NAMALWA (cell line): ENCODE measurements around the gene LAMB4.

ENCODE experiments used
- DNase-seq: peaks from one replicate; pipeline ENCODE4 v3.0.0-alpha.2; 2015; ENCODE audit warnings: low spot score

LAMB4 gene

DNA sequence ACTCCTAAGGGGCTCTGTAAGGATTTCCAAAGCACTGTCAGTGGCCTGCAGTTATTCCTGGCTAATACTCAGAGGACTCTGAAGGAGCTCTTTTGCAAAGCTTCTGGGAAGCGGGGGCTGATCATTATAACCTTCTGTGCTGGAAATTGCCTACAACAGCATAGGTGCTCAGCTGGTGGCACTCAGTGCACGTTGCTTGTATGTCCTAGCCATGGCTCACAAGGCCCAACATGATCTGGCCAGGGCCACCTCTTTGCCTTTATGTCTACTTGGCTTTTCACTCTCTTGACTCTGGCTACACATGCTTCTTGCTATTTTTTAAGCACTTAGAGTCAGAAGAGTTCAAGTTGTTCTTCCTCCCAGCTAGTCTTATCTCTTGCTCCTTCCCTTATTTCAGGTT is 17.5 kb downstream of the LAMB4 start:
- DNase-seq: no peak

DNA sequence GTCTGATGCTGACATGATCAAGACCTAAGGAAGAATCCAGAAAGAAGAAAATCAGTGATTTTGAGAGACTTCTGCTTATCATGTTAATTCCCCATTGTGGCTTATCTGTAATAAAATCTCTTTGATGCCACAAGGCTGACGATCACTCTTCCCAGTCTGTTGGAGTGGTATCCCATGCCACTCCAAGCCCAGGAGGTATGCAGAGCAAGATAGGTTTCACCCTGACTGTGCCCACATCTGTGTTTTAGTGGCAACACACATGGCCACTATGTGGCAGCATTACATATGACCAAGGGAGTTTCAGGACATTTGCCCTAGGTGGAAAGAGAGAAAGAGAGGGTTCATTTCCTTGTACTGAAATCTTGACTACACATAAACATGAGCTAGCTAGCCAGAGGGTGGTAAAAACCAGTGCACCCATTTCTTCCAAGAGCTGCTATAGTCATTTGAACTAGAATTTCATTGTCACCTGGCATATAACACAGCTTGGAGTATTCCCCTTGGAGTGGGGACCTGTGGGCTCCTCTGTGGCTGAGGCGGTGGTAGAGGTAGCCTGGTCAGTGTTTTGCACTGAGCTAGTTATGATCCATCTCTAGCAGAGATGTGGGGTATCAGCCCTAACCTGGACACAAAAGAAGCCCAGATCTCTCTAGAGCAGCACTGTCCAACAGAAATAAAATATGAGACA is 20.8 kb downstream of the LAMB4 start:
- DNase-seq: peak; percentile 59

DNA sequence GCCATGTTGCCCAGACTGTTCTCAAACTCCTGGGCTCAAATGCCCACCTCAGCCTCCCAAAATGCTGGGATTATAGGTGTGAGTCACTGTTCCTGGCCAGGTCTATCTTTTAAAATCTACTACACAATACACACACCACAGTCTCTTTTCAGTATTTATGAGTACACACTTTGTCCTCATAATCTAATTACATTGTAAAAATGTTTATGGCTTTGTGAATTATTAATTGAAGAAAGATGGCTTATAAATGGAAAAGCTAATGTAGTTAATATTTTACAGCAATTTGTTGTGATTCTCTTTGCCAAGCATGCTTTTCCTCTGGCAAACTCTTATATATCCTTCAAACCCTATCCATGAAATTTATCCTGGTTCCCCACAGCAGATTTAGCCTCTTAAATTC is 22.0 kb downstream of the LAMB4 start:
- no peak for DNase-seq

DNA sequence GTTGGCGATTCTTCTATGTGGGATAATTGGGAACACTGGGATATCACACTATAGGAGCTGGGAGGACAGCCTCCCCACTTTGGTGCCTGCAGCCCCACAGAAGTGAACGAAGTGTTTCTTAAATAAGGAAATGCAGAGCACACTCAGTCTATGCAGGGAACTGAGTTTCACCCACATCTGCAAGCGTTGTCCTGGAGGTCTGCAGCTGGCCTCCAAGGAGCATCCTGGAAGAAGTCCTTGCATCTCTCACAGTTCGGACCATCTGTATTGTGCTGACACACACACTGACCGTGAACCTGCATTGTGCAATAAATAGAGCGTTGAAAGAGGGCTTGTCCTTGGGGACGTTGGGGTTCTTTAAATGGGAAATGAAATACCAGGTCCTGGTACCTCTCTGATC is 25.8 kb downstream of the LAMB4 start:
- no peak for DNase-seq

DNA sequence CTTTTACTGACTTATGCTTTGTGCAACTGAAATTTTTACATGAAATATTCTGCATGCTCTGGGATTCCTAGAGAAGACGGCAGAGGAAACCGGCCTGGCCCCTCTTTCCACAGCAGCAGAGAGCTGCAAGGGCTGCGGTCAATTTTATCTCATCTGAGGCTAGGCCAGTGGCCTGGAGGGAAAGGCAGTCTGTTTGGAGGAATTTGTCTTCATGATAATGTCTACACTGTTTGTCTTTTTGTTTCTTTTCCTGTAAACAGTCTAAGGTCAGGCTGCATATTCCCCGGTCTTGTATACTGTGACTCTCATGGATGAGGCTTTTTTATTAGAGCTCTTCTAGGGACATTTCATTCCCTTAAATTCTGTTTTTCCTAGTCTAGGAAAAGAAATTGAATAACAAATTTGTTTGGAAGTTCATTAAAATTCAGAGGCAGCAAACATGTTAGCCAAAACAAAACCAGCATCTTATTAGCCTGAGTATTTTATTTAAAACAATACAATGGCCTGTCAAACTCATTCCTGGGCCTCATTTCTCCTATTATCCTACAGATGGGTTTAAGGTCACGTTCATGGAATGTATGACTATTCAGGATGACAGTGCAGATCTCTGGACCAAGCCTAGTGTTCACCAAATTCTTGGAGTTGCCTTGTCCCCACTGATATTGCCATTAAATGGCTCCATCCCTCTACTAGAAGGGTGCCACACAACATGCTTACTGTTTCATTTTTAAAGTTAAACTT is 26.4 kb downstream of the LAMB4 start:
- no peak for DNase-seq

DNA sequence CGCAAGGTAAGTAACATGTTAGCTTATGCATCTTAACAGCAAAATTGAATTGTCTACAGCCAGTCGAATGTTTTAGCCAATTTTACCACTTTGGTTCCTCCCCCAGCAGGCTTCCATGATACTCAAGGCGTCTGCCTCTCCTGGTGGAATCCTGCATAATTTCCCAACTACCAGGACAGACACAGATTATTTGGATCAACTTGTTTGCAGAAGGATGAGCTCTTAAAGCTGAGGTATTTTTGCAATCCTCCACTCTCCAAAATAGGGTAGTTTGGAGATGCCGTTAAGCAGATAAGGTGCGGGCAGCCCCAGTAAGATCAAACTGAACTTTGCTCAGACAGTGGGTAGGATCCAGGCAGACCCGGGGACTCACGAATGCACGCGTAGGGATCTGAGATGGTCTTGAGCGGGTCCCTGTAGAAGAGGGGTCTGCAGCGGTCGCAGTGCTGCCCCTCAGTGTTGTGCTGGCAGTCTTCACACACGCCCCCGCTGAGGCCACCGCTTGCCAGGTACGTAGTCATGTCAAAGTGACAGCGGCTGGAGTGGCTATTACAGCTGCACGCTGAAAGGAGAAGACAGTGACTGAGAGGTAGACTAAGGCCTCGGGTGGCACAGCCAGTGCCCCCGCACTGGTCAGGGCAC is 27.4 kb downstream of the LAMB4 start:
- DNase-seq: no peak

DNA sequence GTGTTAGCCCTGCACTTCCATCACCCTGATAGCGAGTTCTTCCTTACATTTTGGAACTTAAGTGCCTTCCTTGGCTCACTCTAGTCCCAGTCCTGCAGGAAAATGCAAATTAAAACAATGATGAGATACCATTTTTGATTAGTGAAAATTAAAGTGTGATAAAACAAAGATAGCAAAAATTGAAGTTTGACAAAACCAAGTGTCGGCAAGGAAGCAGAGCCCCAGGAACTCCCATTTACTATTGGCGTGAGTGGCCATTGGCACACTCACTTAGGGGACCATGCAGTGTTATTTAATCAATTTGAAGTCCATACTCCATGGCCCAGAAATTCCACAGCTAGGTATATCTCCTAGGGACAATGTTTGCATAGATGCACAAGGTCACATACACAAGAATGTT is 28.4 kb downstream of the LAMB4 start:
- DNase-seq: no peak

DNA sequence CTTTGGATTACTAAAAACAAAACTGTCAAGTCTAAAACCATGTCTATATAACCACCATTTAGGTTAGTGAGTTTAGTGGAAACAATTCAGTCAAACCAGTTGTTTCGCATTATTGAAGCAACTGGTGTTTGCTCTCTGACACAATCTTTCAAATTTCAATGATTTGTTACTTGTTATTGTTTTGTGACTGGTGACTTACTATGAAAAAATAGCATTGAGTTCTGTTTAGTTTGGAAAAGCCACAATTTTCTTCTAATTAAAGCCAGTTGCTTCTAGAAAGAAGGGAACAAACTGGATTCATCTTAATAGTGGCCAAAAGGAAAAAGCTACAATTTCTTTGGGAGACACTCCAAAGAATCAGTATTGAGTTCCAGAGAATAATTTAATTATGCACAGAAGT is 30.4 kb downstream of the LAMB4 start:
- no peak for DNase-seq

DNA sequence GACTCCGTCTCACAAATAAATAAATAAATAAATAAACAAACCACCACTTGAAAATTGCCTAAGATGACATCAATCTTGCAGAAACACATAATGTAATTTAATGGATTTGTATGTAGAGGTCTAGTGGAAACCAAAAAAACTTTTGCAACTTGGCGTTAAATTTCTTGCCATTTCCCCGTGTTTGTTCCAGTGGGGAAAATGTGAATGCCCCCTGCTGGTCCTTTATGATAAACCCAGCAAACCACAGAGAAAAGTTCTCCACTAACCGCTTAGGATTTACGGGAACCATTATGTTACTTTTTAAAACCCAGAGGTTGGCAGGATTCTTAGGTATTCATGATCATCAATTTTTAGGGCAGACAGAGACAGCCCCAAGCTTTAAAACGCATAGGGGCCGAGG is 32.5 kb downstream of the LAMB4 start:
- DNase-seq: peak; percentile 28

DNA sequence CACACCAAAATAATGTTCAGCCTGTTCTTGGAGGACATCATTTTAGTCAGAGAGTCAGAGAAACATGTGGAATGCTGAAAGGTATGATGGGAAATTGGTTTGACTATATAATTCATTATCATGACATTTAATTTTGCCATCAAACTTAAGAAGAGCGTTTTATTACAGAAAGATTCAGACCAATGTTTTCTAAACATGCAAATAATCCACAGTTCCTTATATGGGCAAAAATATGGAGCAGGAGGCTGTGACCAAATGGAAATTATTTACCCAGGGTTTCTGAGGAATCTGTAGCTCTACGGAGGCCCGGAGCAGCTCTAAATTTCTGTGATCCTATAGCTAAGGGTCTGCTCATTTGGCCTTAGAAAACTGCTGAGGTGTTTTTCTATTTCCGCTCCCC is 33.2 kb downstream of the LAMB4 start:
- DNase-seq: no peak

DNA sequence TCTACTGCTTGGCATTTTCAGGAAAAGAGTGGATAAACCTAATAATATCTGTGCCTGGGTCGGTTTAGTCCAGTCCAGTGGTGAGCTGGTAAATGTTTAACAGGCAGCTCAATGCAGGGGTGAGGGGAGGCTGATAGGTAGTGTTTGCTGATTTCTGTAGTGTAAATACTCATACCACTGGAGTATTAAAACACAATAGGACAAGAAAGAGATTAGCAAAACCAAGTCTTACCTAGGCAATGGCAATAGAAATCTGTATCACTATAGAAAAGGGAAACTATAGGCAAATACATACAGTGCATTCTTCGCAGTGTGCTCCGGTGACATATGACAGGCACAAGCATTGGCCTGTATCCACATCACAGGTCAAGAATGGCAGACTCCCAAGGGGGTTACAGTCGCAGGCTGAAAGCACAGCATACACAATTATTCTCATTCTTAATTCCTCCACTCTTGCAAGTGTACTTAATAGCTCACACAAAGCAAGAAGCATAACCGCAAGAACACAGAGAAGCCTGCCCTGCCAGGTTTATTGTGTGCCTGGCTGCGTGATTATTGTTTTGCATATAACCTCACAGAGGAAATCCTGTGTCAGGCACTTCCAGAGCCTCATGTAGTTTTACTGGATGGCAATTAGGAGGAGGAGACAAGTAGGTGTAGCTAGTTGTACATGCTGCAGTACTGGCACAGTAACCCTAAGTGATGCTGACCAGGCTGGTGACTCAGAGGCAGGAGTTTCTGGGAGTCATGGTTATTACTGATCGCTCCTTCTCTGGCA is 35.0 kb downstream of the LAMB4 start:
- peak; percentile 15 for DNase-seq

DNA sequence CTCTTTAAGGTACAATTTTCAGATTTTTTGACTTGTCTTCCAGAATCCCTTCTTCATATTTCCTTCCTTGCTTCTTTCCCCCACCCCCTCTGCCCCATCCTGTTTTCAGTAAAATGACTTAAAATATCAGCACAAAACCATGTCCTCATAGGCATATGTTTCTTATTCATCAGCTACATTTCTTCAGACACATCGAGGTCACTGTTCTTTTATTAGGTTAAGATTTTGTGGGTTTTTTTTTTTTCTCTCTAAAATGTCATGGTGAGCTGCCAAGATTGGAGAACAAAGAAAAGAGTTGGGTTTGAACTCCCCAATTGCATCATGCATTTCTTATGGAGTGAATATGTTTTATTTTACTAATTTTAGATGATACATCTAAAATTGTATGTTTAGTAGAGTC is 35.8 kb downstream of the LAMB4 start:
- no peak for DNase-seq

DNA sequence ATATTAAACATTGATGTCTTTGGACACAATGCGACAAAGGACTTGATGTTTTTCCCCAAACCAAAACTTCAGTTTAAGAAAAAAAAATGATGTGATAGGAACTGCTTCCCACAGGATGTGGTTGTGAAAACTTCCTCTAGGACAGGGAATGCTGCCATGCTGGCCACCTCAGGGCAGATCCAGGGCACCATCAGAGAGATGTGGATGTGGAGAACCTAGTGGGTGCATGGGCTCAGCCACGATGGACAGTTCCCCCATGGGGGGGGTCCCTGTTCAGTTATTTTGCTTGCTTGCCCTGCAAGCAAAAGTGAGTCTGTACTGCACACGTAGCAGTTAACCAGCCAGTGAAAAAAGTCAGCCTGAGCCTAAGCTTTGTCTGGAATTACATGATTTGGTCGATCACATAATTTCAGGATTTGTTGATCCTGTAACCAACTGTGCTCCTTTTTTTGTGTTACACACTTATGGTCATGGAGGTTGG is 36.3 kb downstream of the LAMB4 start:
- no peak for DNase-seq

DNA sequence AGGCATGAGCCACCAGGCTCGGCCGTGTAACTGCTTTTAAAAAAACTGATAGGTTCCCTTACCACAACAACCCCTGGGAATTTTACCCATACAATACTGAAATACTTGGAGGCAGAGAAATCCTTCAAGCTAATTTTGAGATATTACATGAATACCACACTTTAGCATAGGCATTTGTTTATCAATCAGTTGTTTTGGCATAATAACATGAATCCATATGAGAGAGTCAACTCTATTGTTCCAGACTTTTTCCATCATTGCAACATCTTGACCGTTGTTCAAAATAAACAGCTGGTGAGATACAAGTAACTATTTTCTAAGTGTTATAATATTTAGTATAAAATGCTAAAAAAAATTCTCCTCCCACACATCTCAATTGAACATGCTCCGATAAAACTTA is 36.8 kb downstream of the LAMB4 start:
- DNase-seq: no peak

DNA sequence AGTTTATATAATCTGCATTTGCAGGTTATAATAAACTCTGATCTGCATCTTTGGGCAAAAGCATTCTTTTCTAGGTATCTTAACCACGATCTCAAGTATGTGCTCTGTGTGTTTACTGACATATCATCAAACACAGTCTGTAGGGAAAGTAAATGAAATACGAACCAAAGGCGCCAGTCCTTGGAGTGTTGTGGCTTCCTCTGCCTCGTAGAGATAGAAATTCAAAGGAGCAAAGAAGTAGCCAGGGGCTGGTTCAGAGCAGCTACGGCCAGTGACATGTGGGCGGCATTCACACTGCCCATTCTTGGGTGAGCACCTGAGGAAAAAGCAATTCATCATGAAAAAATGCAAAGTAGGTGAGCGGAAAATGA is 38.7 kb downstream of the LAMB4 start:
- no peak for DNase-seq

DNA sequence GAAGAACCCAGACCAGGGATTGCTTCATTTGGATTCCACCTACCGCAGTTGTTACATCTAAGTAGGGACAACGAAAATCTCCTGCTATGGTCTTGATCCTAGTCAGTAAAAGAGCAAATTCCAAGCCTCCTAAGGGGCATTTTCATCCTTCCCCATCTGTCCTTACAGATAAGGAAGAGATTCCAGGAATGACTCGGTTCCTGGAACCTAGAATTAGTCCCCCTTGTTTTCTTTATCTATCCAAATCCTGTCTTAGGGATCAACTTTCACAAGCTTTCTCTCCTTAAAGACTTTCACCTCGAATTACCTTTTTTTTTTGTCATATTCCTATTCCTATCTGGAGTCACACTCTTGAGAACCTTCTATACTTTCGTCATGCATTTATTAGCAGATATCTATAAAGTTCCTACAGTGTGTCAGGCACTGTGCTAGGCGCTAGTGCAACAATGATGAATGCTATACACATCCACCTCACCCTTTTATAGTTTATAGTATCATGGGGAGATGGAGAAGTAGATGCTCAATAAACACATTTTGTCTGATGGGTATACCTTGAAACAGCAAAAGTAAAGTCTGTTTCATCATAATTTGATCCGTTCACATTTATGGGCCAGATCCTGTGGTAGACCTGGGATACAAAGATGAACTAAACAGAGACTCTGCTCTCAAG is 39.2 kb downstream of the LAMB4 start:
- DNase-seq: no peak

DNA sequence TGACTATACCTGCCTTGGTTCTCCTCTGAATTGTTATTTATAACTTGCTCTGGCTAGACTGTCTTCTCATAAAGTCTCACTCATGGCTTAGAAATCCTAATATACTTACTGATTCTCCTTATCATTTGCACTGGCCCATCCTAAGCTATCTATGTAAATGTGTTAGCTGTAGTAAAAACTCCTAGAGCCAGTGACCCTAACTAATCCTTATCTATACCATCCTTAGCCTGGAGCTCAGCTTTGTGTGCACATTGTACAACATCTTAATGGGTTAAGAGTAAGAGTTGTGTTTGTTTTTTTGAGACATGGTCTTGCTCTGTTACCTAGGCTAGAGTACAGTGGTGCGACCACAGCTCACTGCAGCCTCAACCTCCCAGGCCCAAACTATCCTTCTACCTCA is 40.8 kb downstream of the LAMB4 start:
- DNase-seq: no peak

DNA sequence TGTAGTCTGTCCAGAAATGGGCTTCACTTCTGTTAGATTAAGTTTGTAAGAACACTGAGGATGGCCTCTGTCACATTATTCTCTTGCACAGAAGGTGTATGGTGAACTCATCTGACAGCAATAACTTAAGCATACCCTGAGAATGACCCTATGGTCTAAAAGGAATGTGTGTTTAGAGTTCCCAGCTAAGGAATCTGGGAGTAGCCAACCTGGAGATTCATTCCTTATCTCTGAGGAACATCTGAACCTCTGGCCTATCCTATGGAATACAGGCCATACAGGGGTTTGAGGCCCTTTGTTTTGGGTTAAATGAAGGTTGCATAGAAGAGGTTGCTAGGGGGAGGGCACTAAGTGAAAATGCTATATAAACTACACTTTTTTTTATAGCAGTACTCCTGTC is 41.4 kb downstream of the LAMB4 start:
- no peak for DNase-seq

DNA sequence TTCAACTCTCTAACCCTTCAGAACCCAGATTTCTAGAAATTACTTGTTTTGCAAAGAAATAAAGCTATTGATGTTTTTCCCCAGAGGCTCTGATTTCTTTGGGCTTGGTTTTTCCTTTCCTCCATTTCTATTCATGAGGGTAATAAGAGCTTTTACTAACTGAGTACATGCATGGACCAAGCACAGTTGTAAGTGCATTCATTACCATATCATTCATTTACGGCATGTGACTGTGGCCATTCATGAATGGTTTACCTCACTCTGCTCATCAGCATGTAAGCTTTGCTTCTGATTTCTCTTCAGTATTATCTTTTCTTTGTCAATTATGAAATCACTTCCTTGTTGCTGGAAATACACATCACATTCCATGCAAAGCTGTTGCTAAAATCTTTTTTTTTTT is 42.4 kb downstream of the LAMB4 start:
- no peak for DNase-seq

DNA sequence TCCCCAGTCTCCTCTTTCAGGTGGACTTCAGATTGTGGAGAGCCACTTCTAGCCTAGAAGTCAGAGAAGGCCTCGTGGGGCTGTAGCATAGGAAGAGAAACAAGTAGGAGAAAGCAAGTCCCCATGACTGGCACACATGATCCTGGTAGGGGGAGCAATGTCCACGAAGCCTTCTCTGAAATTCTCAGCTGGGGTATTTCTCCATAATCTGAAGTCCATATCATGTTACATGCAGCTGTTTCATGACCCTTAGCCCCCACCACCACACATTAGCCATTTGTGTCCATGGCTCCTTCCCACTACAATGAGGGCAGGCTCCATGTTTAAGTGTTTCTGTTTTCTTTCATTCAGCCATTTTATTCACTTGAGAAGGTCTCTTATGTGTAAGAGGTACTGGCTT is 43.2 kb downstream of the LAMB4 start:
- no peak for DNase-seq

DNA sequence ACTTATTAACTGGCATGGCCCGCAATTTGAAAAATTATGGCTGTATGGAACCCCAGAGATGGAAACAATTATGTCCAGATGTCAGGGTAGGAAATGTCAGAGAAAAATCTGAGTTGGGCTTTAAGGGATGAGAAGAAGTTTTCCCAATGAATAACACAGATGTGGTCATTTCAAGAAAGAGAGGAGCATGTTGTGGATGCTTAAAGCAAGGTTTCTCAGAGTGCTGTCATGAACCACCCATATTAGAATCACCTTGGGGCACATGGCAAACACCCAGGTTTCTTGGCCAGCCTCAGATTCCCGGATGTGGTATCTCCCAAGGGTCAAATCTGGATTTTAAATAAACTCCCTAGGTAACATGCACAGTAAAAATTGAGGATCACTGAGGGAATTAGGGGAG is 43.6 kb downstream of the LAMB4 start:
- DNase-seq: no peak

DNA sequence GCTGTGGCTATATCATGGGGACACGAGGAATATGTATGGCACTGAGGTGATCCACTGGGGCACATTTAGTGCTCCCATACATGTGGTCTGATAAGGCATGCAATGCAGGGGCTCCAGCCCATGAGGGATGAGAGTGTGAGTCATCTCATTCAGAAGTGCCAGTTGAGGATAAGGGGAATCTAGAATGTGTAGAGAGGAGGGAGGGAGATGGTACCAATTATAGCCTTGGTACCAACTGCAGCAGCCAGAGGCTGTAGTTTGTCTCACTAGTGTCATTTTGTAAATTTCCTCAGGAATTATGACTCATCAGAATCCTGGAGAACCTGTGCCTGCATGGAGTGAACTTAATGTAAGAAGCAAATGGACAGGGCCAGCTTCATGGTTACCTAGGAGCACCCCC is 46.2 kb downstream of the LAMB4 start:
- no peak for DNase-seq
